Raji (cell line): ENCODE results near the gene ITSN2.

Experiments
- POLR2A ChIP-seq: IDR thresholded peaks from 2 replicates; pipeline ENCODE4 v1.6.1; 2011; ENCODE audit warnings: low read depth, low read length, control low read depth; ENCODE audit not compliant: insufficient read depth

The ITSN2 gene

GRCh38 chr2:24221343-24222050 lies 138.8 kb downstream of the ITSN2 start:
- no peak for TF ChIP-seq POLR2A

GRCh38 chr2:24220554-24221291 lies 139.6 kb downstream of the ITSN2 start:
- no peak for TF ChIP-seq POLR2A

GRCh38 chr2:24214880-24215279 lies 145.5 kb downstream of the ITSN2 start:
- no peak for TF ChIP-seq POLR2A

GRCh38 chr2:24211408-24211807 lies 148.9 kb downstream of the ITSN2 start:
- no peak for TF ChIP-seq POLR2A

GRCh38 chr2:24210723-24211122 lies 149.6 kb downstream of the ITSN2 start:
- no peak for TF ChIP-seq POLR2A

- TF ChIP-seq POLR2A, result no peak
Observed at GRCh38 chr2:24210106-24210455, 150.3 kb downstream of the ITSN2 start.

GRCh38 chr2:24209389-24210105 lies 150.8 kb downstream of the ITSN2 start:
- no peak for TF ChIP-seq POLR2A

- TF ChIP-seq POLR2A, result no peak
Observed at GRCh38 chr2:24208490-24208889, 151.8 kb downstream of the ITSN2 start.

- TF ChIP-seq POLR2A, result no peak
Observed at GRCh38 chr2:24207359-24207758, 153.0 kb downstream of the ITSN2 start.

- no peak for TF ChIP-seq POLR2A
Observed at GRCh38 chr2:24206714-24207113, 153.6 kb downstream of the ITSN2 start.

GRCh38 chr2:24206242-24206641 lies 154.1 kb downstream of the ITSN2 start:
- no peak for TF ChIP-seq POLR2A

GRCh38 chr2:24205131-24205530 lies 155.2 kb downstream of the ITSN2 start:
- no peak for TF ChIP-seq POLR2A

GRCh38 chr2:24204505-24204904 lies 155.8 kb downstream of the ITSN2 start:
- no peak for TF ChIP-seq POLR2A

- no peak for TF ChIP-seq POLR2A
Observed at GRCh38 chr2:24203787-24204150, 156.6 kb downstream of the ITSN2 start.

- no peak for TF ChIP-seq POLR2A
Observed at GRCh38 chr2:24203029-24203786, 157.1 kb downstream of the ITSN2 start.

GRCh38 chr2:24200799-24201198 lies 159.5 kb downstream of the ITSN2 start:
- no peak for TF ChIP-seq POLR2A

- TF ChIP-seq POLR2A, result no peak
Observed at GRCh38 chr2:24199968-24200590, 160.3 kb downstream of the ITSN2 start.
